Endothelial cell of hepatic sinusoid (primary cell): ENCODE measurements around the gene EIF1B.
"Not testable (repeated sequence)": the region's sequence is repeated elsewhere in the genome, so short reads cannot be mapped to it uniquely, and the experiment has no call there.

Experiments
- in situ Hi-C: cut with HindIII; loops from 2 replicates; pipeline ENCODE4 v1.10.0; 2017; ENCODE audit warnings: low sequenced_read_pairs

Gene EIF1B

GRCh38 chr3:40309418-40309924, at the start of gene EIF1B:
Gene EIF1B, plus strand, starts transcription at chr3:40309707. Its CDS starts 235 bp downstream, at chr3:40309942.
- in situ Hi-C loops = no loop called here

DNA sequence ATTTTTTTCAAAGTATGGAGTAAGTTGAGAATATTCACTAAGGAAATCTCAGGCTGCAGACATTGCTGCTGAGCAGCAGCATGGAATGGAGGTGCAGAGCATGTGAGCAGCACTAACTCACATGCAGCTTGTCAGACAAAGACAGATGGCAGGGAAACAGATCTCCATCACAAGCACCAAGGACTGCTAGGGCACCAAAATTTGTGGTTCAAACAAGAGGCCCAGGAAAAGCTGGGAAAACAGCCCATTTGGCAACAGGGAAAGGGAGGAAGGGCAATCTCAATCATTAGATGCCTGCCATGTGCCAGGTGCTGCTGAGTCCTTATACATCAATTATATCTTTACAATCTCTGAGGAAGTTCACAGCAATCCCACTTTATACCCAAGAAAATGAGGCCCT, 47.2 kb upstream of the EIF1B start:
- in situ Hi-C loops = no loop called here

DNA sequence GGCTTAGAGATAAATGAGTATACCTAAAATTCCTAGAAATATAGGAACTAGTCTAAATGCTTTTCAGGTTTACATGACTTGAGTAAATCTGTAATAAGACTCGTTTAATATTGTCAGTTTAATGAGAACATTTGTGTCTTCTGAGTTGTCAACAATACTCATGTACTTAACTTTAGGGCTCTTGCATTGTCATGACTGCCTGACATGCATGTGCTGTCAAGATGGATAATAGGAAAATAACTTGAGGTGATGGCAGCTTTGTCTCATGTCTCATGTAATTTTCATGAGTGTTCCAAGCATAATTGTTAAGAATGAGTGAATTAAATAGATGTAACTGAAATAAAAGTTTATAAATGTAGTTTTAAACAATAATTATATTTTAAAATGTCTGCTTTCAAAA, 45.1 kb upstream of the EIF1B start:
- in situ Hi-C loops = no loop called here

- in situ Hi-C loops = no loop called here
Measured at GRCh38 chr3:40265181-40265580, 44.3 kb upstream of the EIF1B start.

- in situ Hi-C loops = no loop called here
Measured at GRCh38 chr3:40267937-40268724, 41.4 kb upstream of the EIF1B start.

GRCh38 chr3:40268802-40269524, 40.5 kb upstream of the EIF1B start:
- in situ Hi-C loops = no loop called here

DNA sequence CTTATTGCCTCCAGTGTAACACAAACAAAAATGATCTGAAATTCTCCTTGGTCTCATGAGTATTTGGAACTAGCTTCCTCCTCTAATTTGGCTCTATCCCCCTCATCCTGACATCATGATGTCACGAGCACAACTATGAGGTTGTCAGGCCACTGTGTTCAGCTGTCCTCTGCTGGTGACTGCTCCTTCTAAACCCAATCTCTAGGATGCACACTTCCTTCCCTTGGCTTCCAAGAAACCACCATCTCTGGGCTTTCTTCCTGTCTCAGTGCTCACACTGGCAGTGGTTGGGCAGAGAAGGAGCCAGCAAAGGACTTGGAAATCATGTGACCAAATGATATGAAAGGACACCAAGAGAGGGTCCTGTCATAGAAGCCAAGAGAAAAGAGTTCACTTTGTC, 30.7 kb upstream of the EIF1B start:
- in situ Hi-C loops = no loop called here

DNA sequence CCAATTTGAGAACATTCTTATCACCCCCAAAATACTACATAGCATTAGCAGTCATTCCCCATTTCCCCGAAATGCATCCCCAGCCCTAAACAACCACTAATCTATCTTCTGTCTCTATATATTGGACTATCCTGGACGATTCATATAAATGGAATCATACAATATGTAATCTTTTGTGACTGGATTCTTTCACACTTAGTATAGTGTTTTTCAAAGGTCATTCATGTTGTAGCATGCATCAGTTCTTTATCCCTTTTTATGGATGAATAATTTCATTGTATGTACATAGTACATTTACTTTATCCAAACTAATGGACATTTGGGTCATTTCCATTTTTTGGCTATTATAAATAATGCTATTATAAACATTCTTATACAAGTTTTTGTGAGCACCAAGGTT, 27.5 kb upstream of the EIF1B start:
- in situ Hi-C loops = no loop called here

GRCh38 chr3:40283057-40283456, 26.4 kb upstream of the EIF1B start:
- in situ Hi-C loops = not testable (repeated sequence)

DNA sequence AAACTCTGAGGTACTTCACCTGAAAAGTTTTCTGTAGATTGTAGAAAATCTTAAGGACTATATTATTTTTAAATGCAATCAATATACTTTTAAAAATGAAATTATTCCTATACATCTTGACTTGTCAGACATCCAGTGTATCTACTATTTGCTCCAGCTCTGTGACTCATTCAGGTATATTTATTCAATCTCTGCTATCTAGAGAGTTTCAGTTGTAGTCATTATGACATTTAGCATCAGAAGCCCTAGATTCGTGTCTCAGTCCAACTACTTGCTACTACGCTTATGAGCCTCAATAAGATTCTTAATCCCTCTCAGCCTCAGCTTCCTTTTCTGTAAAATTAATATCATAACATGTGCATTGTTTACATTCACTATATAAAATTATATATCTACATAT, 22.3 kb upstream of the EIF1B start:
- in situ Hi-C loops = no loop called here

GRCh38 chr3:40290396-40290795, 19.1 kb upstream of the EIF1B start:
- in situ Hi-C loops = no loop called here

DNA sequence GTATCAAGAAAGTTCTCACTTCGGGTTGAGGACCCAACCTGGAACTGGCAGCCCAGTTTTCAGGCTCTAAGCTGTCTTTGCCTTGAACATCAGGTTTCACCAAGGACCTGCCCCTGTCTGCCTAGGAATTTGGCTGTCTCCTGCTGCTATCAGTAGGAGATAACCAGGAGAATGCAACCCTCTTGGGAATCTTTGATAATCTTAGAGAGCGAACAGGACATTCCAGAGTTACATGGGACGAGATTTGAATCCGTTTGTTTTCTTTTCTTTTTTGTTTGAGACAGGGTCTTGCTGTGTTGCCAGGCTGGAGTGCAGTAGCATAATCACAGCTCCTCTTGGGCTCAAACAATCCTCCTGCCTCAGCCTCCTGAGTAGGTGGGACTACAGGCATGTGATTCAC, 18.0 kb upstream of the EIF1B start:
- in situ Hi-C loops = no loop called here

- in situ Hi-C loops = no loop called here
Measured at GRCh38 chr3:40292637-40293349, 16.7 kb upstream of the EIF1B start.

- in situ Hi-C loops = no loop called here
Measured at GRCh38 chr3:40294434-40294833, 15.1 kb upstream of the EIF1B start.

GRCh38 chr3:40298075-40298474, 11.4 kb upstream of the EIF1B start:
- in situ Hi-C loops = no loop called here

GRCh38 chr3:40299130-40299720, 10.3 kb upstream of the EIF1B start:
- in situ Hi-C loops = no loop called here

GRCh38 chr3:40299721-40300335, 9.7 kb upstream of the EIF1B start:
- in situ Hi-C loops = no loop called here

DNA sequence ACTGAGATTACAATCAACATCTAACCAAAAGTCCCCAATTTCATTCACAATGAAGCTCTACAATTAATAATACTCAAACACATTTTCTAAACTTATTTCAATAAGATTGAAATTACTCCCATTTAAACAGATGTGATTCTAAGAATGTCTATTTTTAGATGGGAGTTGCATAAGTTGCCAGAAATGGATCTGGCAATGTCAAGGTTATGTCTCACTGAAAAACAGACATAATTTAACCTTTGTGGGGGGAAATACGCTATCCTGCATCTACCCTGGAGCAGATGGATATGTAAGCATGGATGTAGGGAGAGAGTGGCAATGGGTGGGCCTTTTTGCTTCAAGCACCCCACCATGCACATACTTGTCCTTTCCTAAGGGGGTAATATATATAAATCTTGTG, 6.7 kb upstream of the EIF1B start:
- in situ Hi-C loops = no loop called here

DNA sequence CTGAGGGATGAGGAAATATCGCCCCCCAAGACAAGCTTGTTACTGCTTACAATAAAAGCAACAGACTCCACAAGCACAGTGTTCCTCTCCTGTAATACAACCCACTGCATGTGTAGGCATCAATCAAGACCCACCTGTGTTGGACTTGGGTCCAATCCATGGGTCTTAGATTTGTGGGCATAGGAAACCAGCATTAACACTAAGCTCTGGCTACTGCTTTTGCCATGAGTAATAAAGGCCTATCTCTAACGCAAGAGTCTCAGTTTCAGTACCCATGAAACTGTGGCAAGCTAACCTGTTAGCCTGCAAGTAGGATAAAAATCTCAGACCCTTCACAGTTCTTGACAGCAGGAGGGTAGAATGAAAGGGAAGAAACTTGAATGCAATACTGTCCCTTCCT, 5.2 kb upstream of the EIF1B start:
- in situ Hi-C loops = no loop called here

GRCh38 chr3:40306336-40306735, 3.2 kb upstream of the EIF1B start:
- in situ Hi-C loops = no loop called here

DNA sequence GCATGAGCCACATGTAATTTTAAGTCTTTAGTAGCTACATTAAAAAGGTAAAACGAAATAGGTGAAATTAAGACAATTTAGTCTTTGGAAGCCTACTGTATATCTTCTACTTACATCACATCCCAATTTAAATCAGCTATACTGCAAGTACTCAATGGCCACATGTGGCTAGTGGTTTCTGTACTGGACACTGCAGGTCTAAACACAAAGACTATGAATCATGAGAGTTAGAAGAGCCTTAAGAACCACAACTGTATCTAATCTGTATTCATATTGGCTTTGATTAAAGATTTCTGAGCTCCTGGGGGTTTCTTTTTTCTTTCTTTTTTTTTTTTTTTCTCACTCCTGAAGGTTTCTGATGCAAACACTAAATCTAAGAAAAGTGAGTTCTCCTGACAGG, 2.3 kb upstream of the EIF1B start:
- in situ Hi-C loops = no loop called here
